ENCODE results near the gene GRN.
"Not testable (repeated sequence)": the region's sequence is repeated elsewhere in the genome, so short reads cannot be mapped to it uniquely, and the experiment has no call there.

The GRN gene

DNA sequence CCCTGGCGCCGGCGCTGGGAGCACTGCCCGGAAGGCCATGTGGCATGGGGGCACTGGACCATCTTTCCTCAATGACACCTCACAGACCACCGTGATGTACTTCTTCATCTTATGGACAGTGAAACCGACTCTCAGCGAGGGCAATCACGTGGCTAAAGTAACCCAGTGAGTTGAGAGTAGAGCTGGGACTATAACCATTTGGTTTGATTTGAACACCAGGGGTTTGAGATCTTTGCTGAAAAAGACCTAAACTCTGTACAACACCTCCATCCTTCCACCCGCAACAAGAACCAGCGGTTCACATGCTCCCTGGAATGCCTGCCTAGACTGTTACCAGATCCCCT lies 41.1 kb downstream of the GRN start:
- no peaks in the 10 kb centered on the region for H3K36me3 ChIP-seq
- H3K27ac ChIP-seq: no peak overlapping the region
- H3K4me3 ChIP-seq (ENCODE audit: low read depth in 1 of 2, low read length in 1 of 2): no peak overlapping the region
- peaks cover 13 to 17% of the 10 kb centered on the region in 2 experiments for H3K4me1 ChIP-seq (ENCODE audit: control insufficient read depth in 1 of 2, insufficient read depth in 1 of 2, low read depth in 1 of 2, low read length in 1 of 2)
- peaks cover 81% of the 10 kb centered on the region for H3K27me3 ChIP-seq
- H3K9me3 ChIP-seq: no peaks in the 10 kb centered on the region
- TF ChIP-seq, protein P1, sequence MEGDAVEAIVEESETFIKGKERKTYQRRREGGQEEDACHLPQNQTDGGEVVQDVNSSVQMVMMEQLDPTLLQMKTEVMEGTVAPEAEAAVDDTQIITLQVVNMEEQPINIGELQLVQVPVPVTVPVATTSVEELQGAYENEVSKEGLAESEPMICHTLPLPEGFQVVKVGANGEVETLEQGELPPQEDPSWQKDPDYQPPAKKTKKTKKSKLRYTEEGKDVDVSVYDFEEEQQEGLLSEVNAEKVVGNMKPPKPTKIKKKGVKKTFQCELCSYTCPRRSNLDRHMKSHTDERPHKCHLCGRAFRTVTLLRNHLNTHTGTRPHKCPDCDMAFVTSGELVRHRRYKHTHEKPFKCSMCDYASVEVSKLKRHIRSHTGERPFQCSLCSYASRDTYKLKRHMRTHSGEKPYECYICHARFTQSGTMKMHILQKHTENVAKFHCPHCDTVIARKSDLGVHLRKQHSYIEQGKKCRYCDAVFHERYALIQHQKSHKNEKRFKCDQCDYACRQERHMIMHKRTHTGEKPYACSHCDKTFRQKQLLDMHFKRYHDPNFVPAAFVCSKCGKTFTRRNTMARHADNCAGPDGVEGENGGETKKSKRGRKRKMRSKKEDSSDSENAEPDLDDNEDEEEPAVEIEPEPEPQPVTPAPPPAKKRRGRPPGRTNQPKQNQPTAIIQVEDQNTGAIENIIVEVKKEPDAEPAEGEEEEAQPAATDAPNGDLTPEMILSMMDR (IDR thresholded peaks at IDR 0.05): no peak

DNA sequence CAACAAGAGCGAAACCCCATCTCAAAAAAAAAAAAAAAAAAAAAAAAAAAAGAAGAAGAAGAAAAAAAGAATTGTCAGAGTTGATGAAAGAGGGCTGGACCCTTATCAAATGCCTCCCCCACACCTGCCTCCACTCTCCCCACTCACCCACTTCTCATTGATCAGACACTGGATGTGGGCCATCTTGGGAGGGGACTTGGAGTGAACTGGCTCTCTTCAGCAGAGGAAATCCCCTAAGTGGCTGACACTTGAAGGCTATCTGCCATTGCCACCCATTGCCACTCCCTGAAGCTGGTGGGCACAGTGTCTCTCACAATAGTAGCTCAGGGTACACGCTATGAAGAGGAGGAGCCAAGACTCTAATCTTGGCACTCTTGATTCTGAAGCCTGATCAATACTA lies 42.7 kb downstream of the GRN start:
- Histone ChIP-seq H3K27ac (no peak overlapping the region), H3K9me3 (no peaks in the 10 kb centered on the region), H3K27me3 (peaks cover 64% of the 10 kb centered on the region), H3K36me3 (no peaks in the 10 kb centered on the region), H3K4me3 (ENCODE audit: low read depth in 1 of 2, low read length in 1 of 2) (no peak overlapping the region), H3K4me1 (ENCODE audit: control insufficient read depth in 1 of 2, insufficient read depth in 1 of 2, low read depth in 1 of 2, low read length in 1 of 2) (peaks cover 13 to 17% of the 10 kb centered on the region in 2 experiments)
- TF ChIP-seq, protein P1 (IDR thresholded peaks at IDR 0.05): no peak

DNA sequence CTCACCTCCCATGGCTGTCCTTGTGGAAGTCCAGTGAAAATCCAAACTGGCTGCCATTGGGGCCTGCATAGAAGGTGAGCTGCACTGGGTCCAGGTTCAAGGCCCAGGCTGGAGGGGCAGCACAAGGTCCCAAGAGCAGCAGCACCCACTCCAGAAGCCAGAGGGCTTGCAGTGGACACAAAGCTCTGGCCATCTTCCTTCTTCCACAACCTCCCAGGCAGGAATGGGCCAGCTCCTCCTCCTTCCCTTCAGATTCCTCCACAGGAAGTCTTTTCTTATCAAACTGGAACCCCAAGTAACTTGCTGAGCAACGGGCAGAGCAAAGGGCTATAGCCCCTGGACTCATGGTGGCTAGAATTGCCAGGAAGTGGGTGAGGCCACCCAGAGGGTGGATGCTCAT lies 44.2 kb downstream of the GRN start, which contains the start of gene ITGA2B:
Gene ITGA2B (minus strand): TSS at position 369 of the 400 bp plus-strand sequence. CDS start 176 bp downstream, at position 193.
- Histone ChIP-seq H3K4me1 (ENCODE audit: control insufficient read depth in 1 of 2, insufficient read depth in 1 of 2, low read depth in 1 of 2, low read length in 1 of 2) (peaks cover 13 to 17% of the 10 kb centered on the region in 2 experiments), H3K9me3 (no peaks in the 10 kb centered on the region), H3K27ac (no peak within 1 kb of the TSS), H3K36me3 (no peaks in the 10 kb centered on the region), H3K27me3 (peaks cover 49% of the 10 kb centered on the region), H3K4me3 (ENCODE audit: low read depth in 1 of 2, low read length in 1 of 2) (no peak within 1 kb of the TSS)
- TF ChIP-seq, protein P1 (IDR thresholded peaks at IDR 0.05): no peak

DNA sequence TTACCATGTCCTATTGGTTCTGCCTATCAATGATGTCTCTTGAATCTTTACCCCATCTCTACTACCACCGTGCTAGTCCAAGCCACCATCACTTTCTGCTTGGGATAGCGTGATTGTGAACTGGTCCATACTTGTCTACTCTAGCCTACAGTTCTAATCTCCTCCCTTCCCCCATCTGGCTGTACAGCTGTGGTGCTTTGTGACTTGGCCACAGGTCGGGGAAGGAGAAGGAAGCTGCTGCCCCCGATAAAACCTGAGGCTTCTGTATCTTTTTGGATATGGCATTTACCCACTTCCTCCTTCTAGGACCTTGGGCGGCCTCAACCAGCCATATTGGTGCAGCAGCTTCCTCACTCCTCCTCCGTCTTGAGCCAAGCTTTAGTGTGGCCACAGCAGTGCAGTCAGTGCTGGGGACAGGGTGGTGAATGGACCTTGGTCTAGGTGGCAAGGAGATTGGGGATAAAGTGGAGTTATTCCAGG lies 44.7 kb downstream of the GRN start:
- TF ChIP-seq, protein P1 (IDR thresholded peaks at IDR 0.05): no peak
- no peaks in the 10 kb centered on the region for H3K9me3 ChIP-seq
- H3K4me1 ChIP-seq (ENCODE audit: control insufficient read depth in 1 of 2, insufficient read depth in 1 of 2, low read depth in 1 of 2, low read length in 1 of 2): peaks cover 9 to 15% of the 10 kb centered on the region in 2 experiments
- H3K27ac ChIP-seq: no peak overlapping the region
- peaks cover 45% of the 10 kb centered on the region for H3K27me3 ChIP-seq
- H3K36me3 ChIP-seq: no peaks in the 10 kb centered on the region
- no peak overlapping the region for H3K4me3 ChIP-seq (ENCODE audit: low read depth in 1 of 2, low read length in 1 of 2)

DNA sequence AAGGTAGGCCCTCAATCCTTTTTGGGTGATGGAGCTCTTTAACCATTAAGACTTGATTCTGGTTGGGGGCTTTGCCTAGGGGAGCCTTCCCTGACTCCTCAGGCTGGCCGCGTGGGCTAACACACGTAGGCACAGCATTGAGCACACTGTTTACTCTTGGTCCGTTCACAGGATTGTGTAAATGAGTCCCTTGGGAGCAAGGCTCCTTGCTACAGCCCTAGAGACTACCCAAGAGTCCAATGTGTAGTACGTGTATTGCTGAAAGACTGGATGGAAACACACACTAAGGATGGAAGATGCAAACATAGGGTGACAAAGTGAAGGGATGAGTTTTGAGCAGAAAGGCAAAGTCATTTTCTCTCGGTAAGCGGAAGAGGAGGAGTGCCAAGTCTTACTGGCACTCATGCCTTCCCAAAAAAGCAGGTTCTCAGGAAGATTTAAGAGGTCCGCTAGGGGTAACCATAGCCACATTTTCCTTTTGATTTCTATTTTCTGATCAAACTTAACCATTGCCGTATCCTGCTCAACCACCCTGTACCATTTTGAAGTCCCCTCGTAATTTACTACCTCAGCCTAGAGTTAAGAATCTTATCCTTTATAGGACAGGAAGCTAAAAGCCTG lies 45.3 kb downstream of the GRN start:
- no peak overlapping the region for H3K27ac ChIP-seq
- H3K27me3 ChIP-seq: peaks cover 39% of the 10 kb centered on the region

DNA sequence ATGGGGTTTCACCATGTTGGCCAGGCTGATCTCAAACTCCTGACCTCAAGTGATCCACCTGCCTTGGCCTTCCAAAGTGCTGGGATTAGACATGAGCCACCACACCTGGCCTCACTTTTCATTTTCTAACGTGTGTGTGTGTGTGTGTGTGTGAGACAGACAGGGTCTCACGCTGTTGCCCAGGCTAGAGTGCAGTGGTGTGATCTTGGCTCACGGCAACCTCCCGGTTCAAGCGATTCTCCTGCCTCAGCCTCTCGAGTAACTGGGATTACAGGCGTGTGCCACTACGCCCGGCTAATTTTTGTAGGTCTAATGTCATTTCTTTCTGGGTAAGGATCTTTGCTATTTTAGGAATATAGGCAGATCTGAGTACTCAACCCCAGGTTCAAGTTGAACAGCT lies 49.0 kb downstream of the GRN start:
- not testable (repeated sequence) for H3K4me1 ChIP-seq (ENCODE audit: control insufficient read depth in 1 of 2, insufficient read depth in 1 of 2, low read depth in 1 of 2, low read length in 1 of 2); H3K9me3 ChIP-seq; H3K4me3 ChIP-seq (ENCODE audit: low read depth in 1 of 2, low read length in 1 of 2); H3K27me3 ChIP-seq; H3K27ac ChIP-seq
- peaks cover 24% of the 10 kb centered on the region for H3K36me3 ChIP-seq

More for the DNA sequence above, 45.3 kb downstream of the GRN start:
- Histone ChIP-seq H3K9me3 (no peaks in the 10 kb centered on the region), H3K36me3 (no peaks in the 10 kb centered on the region), H3K4me1 (ENCODE audit: control insufficient read depth in 1 of 2, insufficient read depth in 1 of 2, low read depth in 1 of 2, low read length in 1 of 2) (peaks cover 5 to 9% of the 10 kb centered on the region in 2 experiments), H3K4me3 (ENCODE audit: low read depth in 1 of 2, low read length in 1 of 2) (no peak overlapping the region)
- TF ChIP-seq, protein P1 (IDR thresholded peaks at IDR 0.05): no peak
